ENCODE measurements around the gene KRT72.

KRT72 gene

DNA sequence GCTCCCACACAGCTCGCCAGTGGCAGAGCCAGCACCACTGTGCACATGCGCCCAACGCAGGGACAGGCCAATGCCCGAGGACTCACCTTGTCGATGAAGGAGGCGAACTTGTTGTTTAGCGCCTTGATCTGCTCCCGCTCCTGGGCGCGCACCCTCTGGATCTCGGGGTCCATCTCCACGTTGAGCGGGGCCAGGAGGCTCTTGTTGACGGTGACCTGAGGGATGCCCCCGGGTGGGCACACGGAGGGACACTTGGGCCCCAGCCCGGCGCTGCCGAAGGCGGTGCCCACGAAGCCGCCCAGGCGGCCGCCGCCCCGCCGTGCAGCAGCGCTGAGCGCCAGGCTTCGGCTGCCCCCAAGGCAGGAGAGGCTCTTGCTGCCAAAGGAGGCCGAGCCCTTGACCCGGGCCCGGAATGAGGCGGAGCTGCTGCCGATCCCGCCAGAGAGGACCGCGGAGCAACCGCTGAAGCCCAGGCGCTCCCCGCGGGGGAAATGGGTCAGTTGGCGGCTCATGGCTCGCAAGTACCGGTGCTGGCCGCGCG lies at the start of gene KRT72:
Gene KRT72 (minus strand): TSS at position 523 of the 541 bp plus-strand sequence. CDS start 11 bp downstream, at position 512.
- DNase-seq (ENCODE audit: low read depth, low spot score), result no peak

GRCh38 chr12:52650520-52651081 lies 49.3 kb upstream of the KRT72 start:
- DNase-seq (ENCODE audit: low read depth, low spot score), result no peak

DNA sequence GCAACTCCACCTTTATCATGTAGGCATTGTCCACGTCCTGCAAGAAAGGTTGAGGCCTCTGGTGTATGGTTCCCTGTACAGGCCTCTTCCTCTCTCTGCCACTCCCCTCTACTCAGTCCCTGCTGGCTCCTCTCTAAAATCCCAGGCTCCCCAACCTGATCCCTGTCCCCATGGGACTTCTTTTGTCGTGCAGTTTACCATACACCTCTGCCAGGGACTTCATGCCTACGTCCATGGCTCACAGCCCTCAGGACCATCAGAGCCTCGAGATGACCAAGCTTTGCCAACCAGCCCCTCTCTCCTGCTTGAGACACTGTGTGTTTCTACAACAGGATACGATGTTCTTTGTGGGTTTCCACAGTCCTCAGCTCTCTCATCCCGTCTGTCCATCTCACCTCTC lies 47.8 kb upstream of the KRT72 start:
- no peak for DNase-seq (ENCODE audit: low read depth, low spot score)

- DNase-seq (ENCODE audit: low read depth, low spot score), result no peak
These were observed 46.8 kb upstream of the KRT72 start for GRCh38 chr12:52648012-52648550.

DNA sequence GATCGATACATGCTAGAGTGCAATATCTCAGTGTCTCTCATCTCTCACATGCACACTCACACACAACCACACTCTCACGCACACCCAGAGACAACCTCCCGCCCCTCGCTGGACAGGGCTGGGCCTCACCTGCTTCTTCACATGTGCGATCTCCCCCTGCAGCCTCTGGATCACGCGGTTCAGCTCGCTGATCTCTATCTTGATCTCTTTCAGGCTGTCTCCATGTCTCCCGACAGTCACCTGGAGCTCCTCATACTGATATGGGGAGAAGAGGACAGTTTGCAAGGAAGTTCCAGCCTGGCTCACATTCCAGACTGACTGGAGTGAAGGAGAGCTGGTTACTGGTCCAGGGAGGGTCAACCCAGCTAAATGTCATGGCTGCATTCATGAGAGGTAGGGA lies 46.3 kb upstream of the KRT72 start:
- no peak for DNase-seq (ENCODE audit: low read depth, low spot score)

DNA sequence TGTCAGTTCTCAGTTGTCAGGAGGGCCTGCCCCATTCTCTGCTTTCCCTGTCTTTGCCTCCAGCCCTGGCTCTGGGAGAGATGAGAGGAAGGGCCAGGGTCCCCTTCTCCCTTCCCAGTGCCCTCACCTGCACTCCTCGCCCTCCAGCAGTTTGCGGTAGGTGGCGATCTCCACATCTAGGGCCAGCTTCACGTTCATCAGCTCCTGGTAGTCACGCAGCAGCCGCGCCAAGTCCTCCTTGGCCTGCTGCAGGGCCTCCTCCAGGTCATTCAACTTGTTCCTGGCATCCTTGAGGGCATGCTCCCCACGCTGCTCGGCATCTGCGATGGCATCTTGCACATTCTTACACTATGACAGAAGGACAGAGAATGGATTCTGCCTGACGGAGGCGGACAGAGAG lies 45.4 kb upstream of the KRT72 start:
- DNase-seq (ENCODE audit: low read depth, low spot score), result no peak

GRCh38 chr12:52645982-52646381 lies 44.7 kb upstream of the KRT72 start:
- no peak for DNase-seq (ENCODE audit: low read depth, low spot score)

DNA sequence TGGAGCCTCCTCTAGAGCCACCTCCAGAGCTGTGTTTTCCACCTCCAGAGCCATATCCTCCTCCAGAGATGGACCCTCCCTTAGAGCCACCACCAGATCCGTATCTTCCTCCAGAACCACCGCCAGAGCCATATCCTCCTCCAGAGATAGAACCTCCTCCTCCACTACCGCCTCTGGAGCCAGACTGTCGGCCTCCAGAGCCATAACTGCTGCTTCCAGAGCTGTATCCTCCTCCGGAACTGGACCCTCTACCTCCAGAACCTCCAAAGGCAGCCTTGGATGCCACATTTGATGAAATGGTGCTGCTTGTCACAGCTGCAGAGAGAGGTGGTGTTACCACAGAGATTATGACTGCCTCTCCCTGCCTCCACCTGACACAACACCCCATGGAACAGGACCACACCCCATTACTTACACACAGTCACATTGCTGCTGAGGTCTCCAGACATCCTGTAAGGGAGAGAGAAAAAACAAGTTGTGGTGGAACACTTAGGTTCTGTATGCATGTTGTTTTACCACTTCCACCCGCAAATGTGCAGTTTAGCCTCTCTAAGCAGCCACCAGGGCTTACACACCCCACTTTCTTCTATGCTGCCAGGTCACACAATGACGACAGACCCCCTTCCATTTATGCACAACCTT lies 44.0 kb upstream of the KRT72 start:
- no peak for DNase-seq (ENCODE audit: low read depth, low spot score)

- DNase-seq (ENCODE audit: low read depth, low spot score), result no peak
These were observed 42.8 kb upstream of the KRT72 start for GRCh38 chr12:52644078-52644415.

DNA sequence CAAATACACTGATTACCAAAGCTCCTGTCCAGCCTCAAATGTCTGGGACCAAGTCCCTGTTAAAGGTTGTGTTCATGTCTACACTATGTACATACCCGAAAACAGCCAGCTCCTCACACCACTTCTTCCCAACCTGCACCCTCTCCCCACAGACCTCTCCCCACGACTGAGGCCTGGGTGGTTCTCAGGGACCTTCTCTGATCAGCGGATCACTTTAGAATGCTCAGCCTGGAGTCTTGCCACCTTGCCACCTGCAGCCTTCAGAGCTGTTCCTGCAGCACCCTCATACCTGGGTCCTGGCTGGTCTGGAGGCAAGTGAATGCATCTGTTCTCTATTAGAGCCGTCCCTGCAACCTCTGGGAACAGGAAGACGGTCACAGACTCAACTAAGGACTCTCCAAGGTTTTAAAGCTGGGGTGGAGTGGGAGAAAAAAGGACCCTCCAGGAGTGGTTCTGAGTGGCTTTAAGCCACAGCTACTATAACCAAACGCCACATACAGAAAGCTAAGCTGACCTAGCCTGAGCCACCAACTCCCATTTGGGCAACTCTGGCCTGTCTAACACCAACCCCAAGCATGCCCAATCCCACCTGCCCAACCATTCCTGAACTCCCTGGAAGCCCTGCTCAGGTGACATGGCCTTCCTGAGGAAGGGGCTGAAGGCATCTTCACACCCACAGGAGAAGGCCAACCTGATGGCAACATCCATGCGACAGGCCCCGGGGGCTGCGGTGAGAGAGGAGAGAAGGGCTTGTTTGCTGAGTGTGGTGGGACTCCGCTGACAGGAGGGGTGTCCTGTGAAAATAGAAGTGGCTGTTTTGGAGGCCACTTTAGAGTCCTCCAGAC lies 42.2 kb upstream of the KRT72 start:
- DNase-seq (ENCODE audit: low read depth, low spot score), result no peak

GRCh38 chr12:52641468-52641867 lies 40.2 kb upstream of the KRT72 start:
- DNase-seq (ENCODE audit: low read depth, low spot score), result no peak

DNA sequence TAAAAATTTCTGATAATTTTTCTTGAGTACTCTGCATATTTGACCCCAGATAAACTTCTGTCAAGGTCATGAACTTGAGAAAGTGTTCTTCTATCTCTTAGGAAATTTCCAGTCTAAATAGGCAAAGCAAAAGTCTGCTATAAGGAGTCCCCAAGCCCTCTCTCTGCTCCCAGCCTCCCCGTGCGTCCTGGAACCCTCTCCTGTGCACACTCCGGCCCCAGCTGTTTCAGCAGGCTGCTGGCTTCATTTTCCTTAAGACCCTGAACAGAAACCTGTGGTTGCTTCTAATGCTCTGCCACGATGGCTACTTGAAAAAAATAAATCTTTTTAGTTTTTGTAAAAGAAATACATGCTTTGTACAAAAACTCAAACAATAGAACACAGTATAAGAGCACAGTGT lies 36.0 kb upstream of the KRT72 start:
- DNase-seq (ENCODE audit: low read depth, low spot score), result no peak

DNA sequence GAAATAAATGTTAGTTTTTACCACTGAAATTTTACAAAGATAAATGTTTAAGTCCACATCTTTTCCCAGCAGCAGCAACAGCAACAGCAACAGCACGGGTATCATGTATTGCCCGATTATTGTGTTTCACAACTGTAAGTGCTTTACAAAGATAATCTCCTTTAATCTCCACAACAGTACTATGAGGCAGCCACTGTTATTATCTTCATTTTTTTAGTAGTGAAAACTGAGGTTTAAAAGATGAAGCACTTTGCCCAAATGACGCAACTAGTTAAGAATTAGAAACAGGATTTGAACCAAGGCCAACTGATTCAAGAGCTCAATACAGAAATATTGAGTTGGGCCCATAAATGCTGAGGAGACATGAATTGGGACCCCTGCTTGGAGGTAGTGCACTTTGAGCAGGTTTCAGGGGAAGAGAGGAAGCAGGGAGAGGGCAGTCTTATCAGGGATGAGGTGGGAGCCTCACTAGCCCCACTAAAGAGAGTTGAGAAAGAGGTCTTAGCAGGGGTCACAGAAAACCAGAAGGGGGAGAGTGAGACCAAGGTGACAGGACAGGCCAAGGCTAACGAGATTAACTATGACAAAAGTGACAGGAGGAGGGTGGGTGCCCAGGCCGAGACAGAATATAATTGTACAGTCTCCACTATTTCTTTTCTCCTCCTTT lies 35.5 kb upstream of the KRT72 start:
- DNase-seq (ENCODE audit: low read depth, low spot score), result no peak

- DNase-seq (ENCODE audit: low read depth, low spot score), result no peak
These were observed 34.9 kb upstream of the KRT72 start for GRCh38 chr12:52636189-52636588.

- DNase-seq (ENCODE audit: low read depth, low spot score), result no peak
These were observed 33.2 kb upstream of the KRT72 start for GRCh38 chr12:52634266-52635056.

GRCh38 chr12:52633383-52633782 lies 32.1 kb upstream of the KRT72 start:
- no peak for DNase-seq (ENCODE audit: low read depth, low spot score)

DNA sequence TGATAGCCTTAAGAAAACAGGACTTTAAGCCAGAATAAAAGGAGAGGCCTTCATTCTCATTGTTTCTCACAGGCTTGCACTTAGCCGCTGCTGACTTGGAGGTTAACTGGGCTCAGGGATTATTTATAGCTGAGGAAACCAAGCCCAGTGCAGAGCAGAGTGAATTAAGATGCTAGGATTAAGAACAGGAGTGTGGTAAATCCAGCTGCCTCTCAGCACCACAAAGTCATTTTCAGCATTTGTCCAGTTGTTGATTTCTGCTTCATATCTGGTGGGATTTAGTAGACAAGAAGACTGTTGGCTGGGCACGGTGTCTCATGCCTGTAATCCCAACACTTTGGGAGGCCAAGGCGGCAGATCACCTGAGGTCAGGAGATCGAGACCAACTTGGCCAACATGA lies 31.4 kb upstream of the KRT72 start:
- no peak for DNase-seq (ENCODE audit: low read depth, low spot score)

GRCh38 chr12:52631676-52632459 lies 30.6 kb upstream of the KRT72 start:
- DNase-seq (ENCODE audit: low read depth, low spot score), result no peak

DNA sequence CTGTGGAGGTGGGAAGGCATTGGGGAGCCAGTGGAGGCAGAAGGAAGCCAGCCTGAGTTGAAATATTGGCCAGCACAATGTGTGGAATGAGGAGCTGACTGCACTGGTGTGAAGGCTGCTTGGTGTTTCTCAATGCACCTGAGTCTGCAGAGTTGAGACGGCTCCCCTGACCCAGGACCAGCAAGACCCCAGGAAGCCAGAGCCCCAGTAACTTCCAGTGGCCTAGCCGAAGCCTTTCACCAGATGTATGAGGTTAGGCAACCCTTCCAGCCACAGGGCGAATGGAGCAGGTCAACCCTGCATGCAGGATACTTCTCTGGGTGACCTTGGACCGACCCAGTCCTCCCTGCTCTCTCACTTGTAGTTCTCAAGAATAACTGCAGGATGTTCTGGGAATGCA lies 30.0 kb upstream of the KRT72 start:
- no peak for DNase-seq (ENCODE audit: low read depth, low spot score)

GRCh38 chr12:52630599-52631200 lies 29.4 kb upstream of the KRT72 start:
- DNase-seq (ENCODE audit: low read depth, low spot score), result no peak
